ENCODE data around the gene USP40. TPM values are rescaled to one million over a fixed set of nuclear protein-coding genes. Genes with fewer than 3 reads are reported as not detected.

USP40 gene
- total and polyA plus RNA-seq, 2 experiments from 2014 or later: 14.0 to 21.7 TPM

GRCh38 chr2:233487748-233488345 is 78.7 kb downstream of the USP40 start:
- Histone ChIP-seq H3K27ac (no peak overlapping the region), H3K9me3 (ENCODE audit: low read depth) (no peaks in the 10 kb centered on the region), H3K4me1 (ENCODE audit: low read depth) (peaks cover 3% of the 10 kb centered on the region), H3K36me3 (peaks cover 39% of the 10 kb centered on the region), H3K27me3 (no peaks in the 10 kb centered on the region), H3K4me3 (no peak overlapping the region)
- no peak for TF ChIP-seq CTCF (IDR thresholded peaks at IDR 0.05; ENCODE audit: low read depth, low read length)
- no peak for DNase-seq (ENCODE audit: low read depth in 1 of 2, low spot score in 1 of 2)

- Histone ChIP-seq H3K27ac (no peak overlapping the region), H3K36me3 (peaks cover 38% of the 10 kb centered on the region), H3K27me3 (no peaks in the 10 kb centered on the region), H3K4me3 (no peak overlapping the region), H3K4me1 (ENCODE audit: low read depth) (peaks cover 3% of the 10 kb centered on the region), H3K9me3 (ENCODE audit: low read depth) (no peaks in the 10 kb centered on the region)
- peak in 1 of 2 donors; percentile 62 for DNase-seq (ENCODE audit: low read depth in 1 of 2, low spot score in 1 of 2)
- no peak for TF ChIP-seq CTCF (IDR thresholded peaks at IDR 0.05; ENCODE audit: low read depth, low read length)
Observed at GRCh38 chr2:233486778-233487552, 79.6 kb downstream of the USP40 start.

DNA sequence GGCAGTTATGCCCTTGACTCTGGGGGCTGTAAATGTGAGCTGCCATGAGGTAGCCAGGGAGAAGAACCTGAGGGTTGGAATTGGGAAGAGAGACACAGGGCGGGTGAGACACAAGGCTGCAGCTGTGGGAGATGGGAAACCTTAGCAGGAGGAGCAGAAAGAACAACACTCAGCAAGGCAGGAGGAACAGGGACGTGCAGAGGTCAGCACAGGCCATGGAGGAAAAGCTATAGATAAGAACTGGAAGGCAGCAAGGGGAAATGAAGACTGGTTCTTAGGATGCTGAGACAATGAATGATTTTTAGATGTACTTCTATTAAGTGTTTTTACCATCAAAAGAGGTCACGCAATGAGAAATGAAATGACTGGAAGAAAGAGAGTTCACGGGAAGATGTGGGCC is 80.2 kb downstream of the USP40 start:
- TF ChIP-seq CTCF (IDR thresholded peaks at IDR 0.05; ENCODE audit: low read depth, low read length): no peak
- H3K36me3 ChIP-seq: peaks cover 37% of the 10 kb centered on the region
- no peak overlapping the region for H3K27ac ChIP-seq
- no peak overlapping the region for H3K4me3 ChIP-seq
- no peaks in the 10 kb centered on the region for H3K9me3 ChIP-seq (ENCODE audit: low read depth)
- H3K27me3 ChIP-seq: no peaks in the 10 kb centered on the region
- no peak for DNase-seq (ENCODE audit: low read depth in 1 of 2, low spot score in 1 of 2)
- H3K4me1 ChIP-seq (ENCODE audit: low read depth): peaks cover 3% of the 10 kb centered on the region

- Histone ChIP-seq H3K36me3 (peaks cover 37% of the 10 kb centered on the region), H3K9me3 (ENCODE audit: low read depth) (no peaks in the 10 kb centered on the region), H3K27ac (no peak overlapping the region), H3K4me3 (no peak overlapping the region), H3K27me3 (no peaks in the 10 kb centered on the region), H3K4me1 (ENCODE audit: low read depth) (peaks cover 3% of the 10 kb centered on the region)
- DNase-seq (ENCODE audit: low read depth in 1 of 2, low spot score in 1 of 2): no peak
- no peak for TF ChIP-seq CTCF (IDR thresholded peaks at IDR 0.05; ENCODE audit: low read depth, low read length)
Observed at GRCh38 chr2:233485726-233486125, 80.9 kb downstream of the USP40 start.

DNA sequence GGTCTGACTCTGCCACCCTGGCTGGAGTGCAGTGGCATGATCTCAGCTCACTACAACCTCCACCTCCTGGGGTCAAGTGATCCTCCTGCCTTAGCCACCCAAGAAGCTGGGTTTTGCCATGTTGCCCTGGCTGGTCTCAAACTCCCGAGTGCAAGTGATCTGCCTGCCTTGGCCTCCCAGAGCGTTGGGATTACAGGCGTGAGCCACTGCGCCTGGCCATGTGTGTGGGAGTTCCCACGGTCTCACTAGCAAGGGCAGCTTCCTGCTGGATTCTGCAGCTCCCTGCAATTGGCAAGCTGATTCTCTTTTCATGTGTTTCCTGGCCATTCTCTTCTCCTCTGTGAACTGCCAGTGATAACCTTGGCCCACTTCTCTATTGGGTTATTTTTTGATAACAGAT is 84.0 kb downstream of the USP40 start:
- TF ChIP-seq CTCF (IDR thresholded peaks at IDR 0.05; ENCODE audit: low read depth, low read length): no peak
- peaks cover 3% of the 10 kb centered on the region for H3K4me1 ChIP-seq (ENCODE audit: low read depth)
- H3K27ac ChIP-seq: no peak overlapping the region
- DNase-seq (ENCODE audit: low read depth in 1 of 2, low spot score in 1 of 2): no peak
- peaks cover 30% of the 10 kb centered on the region for H3K36me3 ChIP-seq
- H3K27me3 ChIP-seq: no peaks in the 10 kb centered on the region
- H3K4me3 ChIP-seq: no peak overlapping the region
- no peaks in the 10 kb centered on the region for H3K9me3 ChIP-seq (ENCODE audit: low read depth)

All from cardiac muscle cell (in vitro differentiated cells and primary cell).